ENCODE data around the gene LRRC61. TPM values are rescaled to one million over a fixed set of nuclear protein-coding genes. Genes with fewer than 3 reads are reported as not detected.

Gene LRRC61
- total and polyA plus RNA-seq, 2 of the 13 experiments (the other 11 are each of a cell fraction or from before 2014, with no cell fraction given): 33.0 to 34.8 TPM

DNA sequence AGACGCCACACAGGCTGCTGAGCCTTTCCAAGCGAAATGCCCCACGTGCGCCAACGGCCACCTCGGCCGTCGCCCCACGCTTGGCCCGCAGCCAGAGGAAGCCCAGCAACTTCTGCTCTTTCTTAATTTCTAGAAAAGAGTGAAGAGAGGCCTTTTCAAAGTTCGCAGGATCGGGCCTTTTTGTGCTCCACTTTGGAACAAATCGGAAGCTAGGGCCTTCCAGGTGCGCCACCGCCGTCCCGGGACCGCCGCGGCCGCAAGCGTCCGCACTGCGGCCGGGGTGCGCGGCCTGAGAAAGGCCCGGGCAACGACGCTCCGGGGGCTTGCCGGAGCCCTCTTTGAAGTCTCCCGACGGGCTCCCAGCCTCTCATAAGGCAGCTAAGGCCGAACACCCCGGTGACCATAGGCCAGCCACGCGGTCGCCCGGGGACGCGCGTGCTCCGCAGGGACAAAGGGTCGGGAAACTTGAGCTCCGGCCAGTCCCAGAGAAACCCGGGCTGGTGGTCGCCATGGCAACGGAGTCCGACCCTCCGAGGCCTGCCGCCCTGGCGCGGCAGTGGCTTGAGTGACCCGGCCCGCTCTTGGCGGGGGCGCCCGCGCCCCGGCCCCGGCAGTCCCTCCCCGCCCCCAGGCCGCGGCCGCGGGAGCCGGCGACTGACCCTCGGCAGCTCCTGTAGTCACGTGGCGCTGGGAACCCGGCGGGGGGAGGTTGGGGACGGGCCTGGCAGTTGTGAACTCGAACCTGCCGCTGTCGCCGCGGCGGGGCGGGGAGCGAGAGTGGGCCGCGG lies 45.1 kb downstream of the LRRC61 start, which contains the start of gene REPIN1 (continued):
- TF ChIP-seq, protein P1, sequence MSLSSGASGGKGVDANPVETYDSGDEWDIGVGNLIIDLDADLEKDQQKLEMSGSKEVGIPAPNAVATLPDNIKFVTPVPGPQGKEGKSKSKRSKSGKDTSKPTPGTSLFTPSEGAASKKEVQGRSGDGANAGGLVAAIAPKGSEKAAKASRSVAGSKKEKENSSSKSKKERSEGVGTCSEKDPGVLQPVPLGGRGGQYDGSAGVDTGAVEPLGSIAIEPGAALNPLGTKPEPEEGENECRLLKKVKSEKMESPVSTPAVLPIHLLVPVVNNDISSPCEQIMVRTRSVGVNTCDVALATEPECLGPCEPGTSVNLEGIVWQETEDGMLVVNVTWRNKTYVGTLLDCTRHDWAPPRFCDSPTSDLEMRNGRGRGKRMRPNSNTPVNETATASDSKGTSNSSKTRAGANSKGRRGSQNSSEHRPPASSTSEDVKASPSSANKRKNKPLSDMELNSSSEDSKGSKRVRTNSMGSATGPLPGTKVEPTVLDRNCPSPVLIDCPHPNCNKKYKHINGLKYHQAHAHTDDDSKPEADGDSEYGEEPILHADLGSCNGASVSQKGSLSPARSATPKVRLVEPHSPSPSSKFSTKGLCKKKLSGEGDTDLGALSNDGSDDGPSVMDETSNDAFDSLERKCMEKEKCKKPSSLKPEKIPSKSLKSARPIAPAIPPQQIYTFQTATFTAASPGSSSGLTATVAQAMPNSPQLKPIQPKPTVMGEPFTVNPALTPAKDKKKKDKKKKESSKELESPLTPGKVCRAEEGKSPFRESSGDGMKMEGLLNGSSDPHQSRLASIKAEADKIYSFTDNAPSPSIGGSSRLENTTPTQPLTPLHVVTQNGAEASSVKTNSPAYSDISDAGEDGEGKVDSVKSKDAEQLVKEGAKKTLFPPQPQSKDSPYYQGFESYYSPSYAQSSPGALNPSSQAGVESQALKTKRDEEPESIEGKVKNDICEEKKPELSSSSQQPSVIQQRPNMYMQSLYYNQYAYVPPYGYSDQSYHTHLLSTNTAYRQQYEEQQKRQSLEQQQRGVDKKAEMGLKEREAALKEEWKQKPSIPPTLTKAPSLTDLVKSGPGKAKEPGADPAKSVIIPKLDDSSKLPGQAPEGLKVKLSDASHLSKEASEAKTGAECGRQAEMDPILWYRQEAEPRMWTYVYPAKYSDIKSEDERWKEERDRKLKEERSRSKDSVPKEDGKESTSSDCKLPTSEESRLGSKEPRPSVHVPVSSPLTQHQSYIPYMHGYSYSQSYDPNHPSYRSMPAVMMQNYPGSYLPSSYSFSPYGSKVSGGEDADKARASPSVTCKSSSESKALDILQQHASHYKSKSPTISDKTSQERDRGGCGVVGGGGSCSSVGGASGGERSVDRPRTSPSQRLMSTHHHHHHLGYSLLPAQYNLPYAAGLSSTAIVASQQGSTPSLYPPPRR (CRISPR knock-in tag; IDR thresholded peaks at IDR 0.05; ENCODE audit: borderline replicate concordance): peak; percentile 51; the same call in 1 of the 2 replicates
- TF ChIP-seq BCL6 (CRISPR knock-in tag; IDR thresholded peaks at IDR 0.05) (peak; percentile 25; the same call in 1 of the 2 replicates), AGO2 (optimal IDR thresholded peaks at IDR 0.05; ENCODE audit: low read depth, low read length) (peak; percentile 94), CC2D1A (CRISPR knock-in tag; IDR thresholded peaks at IDR 0.05) (no peak), ZNF678 (CRISPR knock-in tag; IDR thresholded peaks at IDR 0.05) (peak; percentile 87; the same call in 1 of the 2 replicates), KDM2A (CRISPR knock-in tag; IDR thresholded peaks at IDR 0.05; ENCODE audit: borderline replicate concordance, low read depth) (peak; percentile 78), ZNF264 (CRISPR knock-in tag; IDR thresholded peaks at IDR 0.05) (peak; percentile 44; the same call in 1 of the 2 replicates), JDP2 (CRISPR knock-in tag; IDR thresholded peaks at IDR 0.05; ENCODE audit: borderline replicate concordance) (peak; percentile 65; the same call in 1 of the 2 replicates), RFX1 (IDR thresholded peaks at IDR 0.05) (peak; percentile 86), FOXC1 (CRISPR knock-in tag; IDR thresholded peaks at IDR 0.05; ENCODE audit: borderline replicate concordance) (peak; percentile 62; the same call in 1 of the 2 replicates), SMC3 (IDR thresholded peaks at IDR 0.05; ENCODE audit: low read length) (no peak), ZNF30 (CRISPR knock-in tag; IDR thresholded peaks at IDR 0.05) (peak; percentile 97), CENPX (CRISPR knock-in tag; IDR thresholded peaks at IDR 0.05) (no peak), ZNF703 (CRISPR knock-in tag; IDR thresholded peaks at IDR 0.05; ENCODE audit: borderline replicate concordance) (no peak), HOXA5 (CRISPR knock-in tag; IDR thresholded peaks at IDR 0.05) (peak; percentile 73), MED1 (CRISPR knock-in tag; IDR thresholded peaks at IDR 0.05) (peak; percentile 70), HDAC2 (CRISPR knock-in tag; IDR thresholded peaks at IDR 0.05) (no peak; the same call in 1 of the 2 replicates), ZFP1 (CRISPR knock-in tag; IDR thresholded peaks at IDR 0.05) (0 out of 2 replicates have a peak, but pooled peaks have one; percentile 32), KLF6 (CRISPR knock-in tag; IDR thresholded peaks at IDR 0.05) (peak; percentile 80), ZNF629 (CRISPR knock-in tag; conservative IDR thresholded peaks at IDR 0.05) (0 out of 2 replicates have a peak, but pooled peaks have one; percentile 4), ZNF253 (CRISPR knock-in tag; IDR thresholded peaks at IDR 0.05; ENCODE audit: borderline replicate concordance) (peak; percentile 53; the same call in 1 of the 2 replicates)
- TF ChIP-seq, protein P2, sequence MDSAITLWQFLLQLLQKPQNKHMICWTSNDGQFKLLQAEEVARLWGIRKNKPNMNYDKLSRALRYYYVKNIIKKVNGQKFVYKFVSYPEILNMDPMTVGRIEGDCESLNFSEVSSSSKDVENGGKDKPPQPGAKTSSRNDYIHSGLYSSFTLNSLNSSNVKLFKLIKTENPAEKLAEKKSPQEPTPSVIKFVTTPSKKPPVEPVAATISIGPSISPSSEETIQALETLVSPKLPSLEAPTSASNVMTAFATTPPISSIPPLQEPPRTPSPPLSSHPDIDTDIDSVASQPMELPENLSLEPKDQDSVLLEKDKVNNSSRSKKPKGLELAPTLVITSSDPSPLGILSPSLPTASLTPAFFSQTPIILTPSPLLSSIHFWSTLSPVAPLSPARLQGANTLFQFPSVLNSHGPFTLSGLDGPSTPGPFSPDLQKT (CRISPR knock-in tag; IDR thresholded peaks at IDR 0.05; ENCODE audit: borderline replicate concordance): no peak
- TF ChIP-seq, protein P3, sequence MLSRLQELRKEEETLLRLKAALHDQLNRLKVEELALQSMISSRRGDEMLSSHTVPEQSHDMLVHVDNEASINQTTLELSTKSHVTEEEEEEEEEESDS (CRISPR knock-in tag; IDR thresholded peaks at IDR 0.05; ENCODE audit: borderline replicate concordance): 0 out of 2 replicates have a peak, but pooled peaks have one; percentile 84
- TF ChIP-seq, protein P4, sequence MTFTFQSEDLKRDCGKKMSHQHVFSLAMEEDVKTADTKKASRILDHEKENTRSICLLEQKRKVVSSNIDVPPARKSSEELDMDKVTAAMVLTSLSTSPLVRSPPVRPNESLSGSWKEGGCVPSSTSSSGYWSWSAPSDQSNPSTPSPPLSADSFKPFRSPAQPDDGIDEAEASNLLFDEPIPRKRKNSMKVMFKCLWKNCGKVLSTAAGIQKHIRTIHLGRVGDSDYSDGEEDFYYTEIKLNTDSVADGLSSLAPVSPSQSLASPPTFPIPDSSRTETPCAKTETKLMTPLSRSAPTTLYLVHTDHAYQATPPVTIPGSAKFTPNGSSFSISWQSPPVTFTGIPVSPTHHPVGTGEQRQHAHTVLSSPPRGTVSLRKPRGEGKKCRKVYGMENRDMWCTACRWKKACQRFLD (CRISPR knock-in tag; IDR thresholded peaks at IDR 0.05; ENCODE audit: borderline replicate concordance): peak; percentile 77

All from HepG2 (cell line).